GM18907 (cell line): Measurements from ENCODE around the gene ERCC8.
"Not testable (repeated sequence)": the region's sequence is repeated elsewhere in the genome, so short reads cannot be mapped to it uniquely, and the experiment has no call there.

Source experiments
- ATAC-seq: cut with Tn5 transposase; IDR thresholded peaks from one replicate; pipeline ENCODE4 v1.9.1; 2021; ENCODE audit warnings: mild to moderate bottlenecking, moderate library complexity; ENCODE audit not compliant: unreplicated experiment

ERCC8 gene, protein sequence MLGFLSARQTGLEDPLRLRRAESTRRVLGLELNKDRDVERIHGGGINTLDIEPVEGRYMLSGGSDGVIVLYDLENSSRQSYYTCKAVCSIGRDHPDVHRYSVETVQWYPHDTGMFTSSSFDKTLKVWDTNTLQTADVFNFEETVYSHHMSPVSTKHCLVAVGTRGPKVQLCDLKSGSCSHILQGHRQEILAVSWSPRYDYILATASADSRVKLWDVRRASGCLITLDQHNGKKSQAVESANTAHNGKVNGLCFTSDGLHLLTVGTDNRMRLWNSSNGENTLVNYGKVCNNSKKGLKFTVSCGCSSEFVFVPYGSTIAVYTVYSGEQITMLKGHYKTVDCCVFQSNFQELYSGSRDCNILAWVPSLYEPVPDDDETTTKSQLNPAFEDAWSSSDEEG

GRCh38 chr5:60944904-60945812, at the start of gene ERCC8, which contains the start of gene NDUFAF2:
TSS of gene ERCC8 (minus strand) at chr5:60945070. CDS start at chr5:60945008, 62 bp downstream.
TSS of gene NDUFAF2 (plus strand) at chr5:60945205. CDS start at chr5:60945256, 51 bp downstream.
- peak; percentile 100 for ATAC-seq

GRCh38 chr5:60993875-60994571, 49.2 kb upstream of the ERCC8 start:
- no peak for ATAC-seq

- no peak for ATAC-seq
Observed at GRCh38 chr5:60993425-60993824, 48.6 kb upstream of the ERCC8 start.

DNA sequence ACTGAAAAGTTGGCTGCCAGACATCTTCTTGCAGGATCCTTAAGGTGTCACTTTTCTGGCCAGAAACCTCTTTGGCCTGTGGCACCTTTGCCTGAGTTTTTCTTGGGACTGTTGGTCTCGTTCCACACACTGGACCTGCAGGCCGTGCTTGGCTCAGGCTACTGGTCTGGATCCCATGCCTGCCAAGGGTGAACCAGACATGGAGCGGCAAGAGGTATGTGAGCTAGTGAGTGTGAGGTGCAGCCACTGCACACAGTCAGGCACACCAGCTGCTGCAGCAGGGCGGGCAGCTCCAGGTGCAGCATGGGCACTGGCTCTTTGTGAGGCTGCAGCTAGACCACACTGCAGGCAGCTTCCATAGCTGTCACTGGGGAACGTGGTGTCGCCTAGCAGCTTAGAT, 48.0 kb upstream of the ERCC8 start:
- no peak for ATAC-seq

DNA sequence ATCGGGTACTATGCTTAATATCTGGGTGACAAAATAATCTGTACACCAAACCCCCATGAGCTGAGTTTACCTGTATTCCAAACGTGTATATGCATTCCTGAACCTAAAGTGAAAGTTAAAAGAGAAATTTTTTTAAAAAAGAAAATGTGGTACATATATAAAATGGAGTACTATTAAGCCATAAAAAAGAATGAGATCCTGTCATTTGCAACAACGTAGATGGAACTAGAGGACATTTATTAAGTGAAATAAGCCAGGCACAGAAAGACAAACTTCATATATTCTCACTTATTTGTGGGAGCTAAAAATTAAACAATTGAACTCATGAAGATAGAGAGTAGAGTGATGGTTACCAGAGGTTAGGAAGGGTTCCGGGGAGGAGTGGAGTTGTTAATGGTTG, 44.9 kb upstream of the ERCC8 start:
- no peak for ATAC-seq

DNA sequence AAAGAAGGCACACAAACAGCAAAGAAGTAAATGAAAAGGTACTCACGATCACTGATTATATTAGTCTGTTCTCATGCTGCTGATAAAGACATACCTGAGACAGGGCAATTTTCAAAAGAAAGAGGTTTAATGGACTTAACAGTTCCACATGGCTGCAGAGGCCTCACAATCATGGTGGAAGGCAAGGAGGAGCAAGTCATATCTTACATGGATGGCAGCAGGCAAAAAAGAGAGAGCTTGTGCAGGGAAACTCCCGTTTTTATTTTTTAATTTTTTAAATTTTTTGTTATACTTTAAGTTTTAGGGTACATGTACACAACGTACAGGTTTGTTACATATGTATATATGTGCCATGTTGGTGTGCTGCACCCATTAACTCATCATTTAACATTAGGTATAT, 37.3 kb upstream of the ERCC8 start:
- not testable (repeated sequence) for ATAC-seq

DNA sequence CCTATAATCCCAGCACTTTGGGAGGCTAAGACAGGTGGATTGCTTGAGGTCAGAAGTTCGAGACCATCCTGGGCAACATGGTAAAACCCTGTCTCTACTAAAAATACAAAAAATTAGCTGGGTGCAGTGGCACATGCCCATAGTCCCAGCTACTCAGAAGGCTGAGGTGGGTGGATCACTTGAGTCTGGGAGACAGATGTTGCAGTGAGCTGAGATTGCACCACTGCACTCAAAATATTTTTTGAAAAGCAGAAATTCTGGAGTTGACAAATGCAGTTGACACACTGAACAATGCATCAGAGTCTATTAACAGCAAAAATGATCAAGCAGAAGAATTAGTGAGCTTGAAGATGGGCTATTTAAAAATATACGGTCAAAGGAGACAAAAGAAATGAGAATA, 35.6 kb upstream of the ERCC8 start:
- no peak for ATAC-seq

DNA sequence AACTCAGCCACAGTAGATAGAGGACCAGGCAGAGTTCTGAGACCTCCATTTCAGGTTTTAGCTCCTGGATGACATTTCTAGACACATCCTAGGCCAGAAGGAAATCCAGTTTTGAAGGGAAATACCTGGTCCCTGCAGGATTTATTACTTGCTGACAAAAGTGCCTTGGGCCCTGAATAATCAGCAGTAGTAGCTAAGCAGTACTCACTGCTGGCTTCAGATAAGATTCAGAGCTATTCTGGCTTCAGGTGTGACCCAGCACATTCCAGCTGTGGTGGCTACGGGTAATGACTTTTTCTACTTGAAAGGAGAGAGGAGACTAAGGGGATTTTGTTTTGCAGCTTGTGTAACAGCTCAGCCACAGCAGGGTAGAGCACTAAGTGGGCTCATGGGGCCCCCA, 34.1 kb upstream of the ERCC8 start:
- no peak for ATAC-seq

DNA sequence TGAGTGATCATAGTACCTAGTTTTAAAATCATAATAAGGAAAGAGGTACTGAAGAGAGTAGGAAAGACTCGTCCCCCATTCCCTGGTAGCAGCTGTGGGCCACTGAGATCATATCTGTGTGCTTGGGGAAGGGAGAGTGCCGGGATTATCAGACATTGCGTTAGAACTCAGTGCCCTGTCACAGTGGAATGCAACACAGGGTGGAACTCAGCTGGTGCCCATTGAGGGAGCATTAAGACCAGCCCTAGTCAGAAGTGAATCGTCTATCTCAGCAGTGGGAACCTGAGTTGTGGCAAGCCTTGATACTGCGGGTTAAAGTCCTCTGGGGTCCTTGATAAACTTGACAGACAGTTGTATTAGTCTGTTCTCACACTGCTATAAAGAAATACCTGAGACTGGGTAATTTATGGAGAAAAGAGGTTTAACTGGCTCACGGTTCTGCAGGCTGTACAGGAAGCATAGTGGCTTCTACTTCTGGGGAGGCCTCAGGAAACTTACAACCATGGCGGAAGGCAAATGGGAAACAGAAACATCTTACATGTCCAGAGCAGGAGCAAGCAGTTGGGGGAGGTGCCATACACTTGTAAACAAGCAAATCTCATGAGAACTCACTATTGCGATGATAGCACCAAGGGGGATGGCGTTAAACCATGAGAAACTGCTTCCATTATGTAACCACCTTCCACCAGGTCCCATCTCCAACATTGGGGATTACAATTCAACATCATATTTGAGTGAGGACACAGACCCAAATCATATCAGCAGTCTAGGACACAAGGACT, 33.3 kb upstream of the ERCC8 start:
- ATAC-seq = no peak

DNA sequence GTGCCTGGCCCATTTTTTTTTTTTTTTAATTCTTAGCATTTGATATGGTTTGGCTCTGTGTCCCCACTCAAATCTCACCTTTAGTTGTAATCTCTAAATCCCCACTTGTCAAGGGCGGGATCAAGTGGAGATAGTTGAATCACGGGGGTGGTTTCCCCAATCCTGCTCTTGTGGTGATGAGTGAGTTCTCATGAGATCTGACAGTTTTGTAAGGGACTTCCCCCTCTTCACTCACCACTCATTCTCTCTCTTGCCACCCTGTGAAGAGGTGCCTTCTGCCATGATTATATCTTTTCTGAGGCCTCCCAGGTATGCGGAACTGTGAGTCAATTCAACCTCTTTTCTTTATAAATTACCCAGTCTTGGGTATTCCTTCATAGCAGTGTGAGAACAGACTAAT, 27.4 kb upstream of the ERCC8 start:
- ATAC-seq = no peak

DNA sequence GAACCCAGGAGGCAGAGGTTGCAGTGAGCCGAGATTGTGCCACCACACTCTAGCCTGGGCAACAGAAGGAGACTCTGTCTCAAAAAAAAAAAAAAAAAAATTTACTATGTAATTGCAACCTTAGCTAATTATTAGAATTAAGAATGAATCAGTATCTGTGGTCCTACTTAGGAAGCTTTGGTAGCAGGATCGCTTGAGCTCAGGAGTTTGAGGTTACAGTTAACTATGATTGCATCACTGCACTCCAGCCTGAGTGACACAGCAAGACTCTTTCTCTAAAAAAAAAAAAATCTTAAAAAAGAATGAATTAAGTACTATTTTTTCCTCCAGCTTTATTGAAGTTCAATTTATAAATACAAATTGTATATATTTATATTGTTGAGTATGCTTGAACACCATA, 16.8 kb upstream of the ERCC8 start:
- ATAC-seq = no peak

GRCh38 chr5:60960591-60960990, 15.7 kb upstream of the ERCC8 start:
- no peak for ATAC-seq

DNA sequence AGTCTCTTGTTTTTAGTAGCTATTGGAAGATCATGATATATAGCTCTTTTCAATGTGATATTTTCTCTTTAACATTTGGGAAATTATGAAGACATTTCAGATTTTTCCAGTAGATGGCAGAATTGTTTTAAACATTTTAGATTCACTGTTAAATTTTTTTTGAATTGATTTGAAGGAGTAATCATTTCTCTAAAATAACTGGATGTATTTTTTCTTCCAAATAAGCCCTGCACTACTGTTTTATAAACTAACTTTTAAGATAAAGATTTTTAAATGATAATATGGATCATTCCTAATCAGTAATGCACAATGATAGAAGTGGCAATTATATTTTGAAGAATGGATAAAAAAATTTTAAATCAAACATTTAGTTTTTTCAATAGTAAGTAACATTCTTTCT, 14.3 kb upstream of the ERCC8 start:
- no peak for ATAC-seq

DNA sequence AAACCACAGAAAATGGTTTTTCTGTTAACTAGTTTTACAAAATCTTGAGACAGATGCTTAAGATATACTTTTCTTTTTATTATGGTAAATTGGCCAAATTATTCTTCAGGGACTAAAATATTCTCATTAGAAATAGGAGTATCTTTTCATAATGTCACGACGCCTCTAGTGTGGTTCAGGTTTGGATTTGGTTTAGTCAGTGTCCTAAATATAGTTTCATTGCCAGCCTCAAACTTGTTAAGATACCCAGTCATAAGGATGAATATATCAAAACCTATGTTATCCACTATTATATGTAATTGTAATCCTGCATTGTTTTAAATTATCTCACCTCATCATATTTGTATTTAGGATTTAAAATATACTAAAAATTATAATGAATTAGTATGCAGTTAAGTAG, 13.8 kb upstream of the ERCC8 start:
- no peak for ATAC-seq

- ATAC-seq = no peak
Observed at GRCh38 chr5:60958088-60958487, 13.2 kb upstream of the ERCC8 start.

DNA sequence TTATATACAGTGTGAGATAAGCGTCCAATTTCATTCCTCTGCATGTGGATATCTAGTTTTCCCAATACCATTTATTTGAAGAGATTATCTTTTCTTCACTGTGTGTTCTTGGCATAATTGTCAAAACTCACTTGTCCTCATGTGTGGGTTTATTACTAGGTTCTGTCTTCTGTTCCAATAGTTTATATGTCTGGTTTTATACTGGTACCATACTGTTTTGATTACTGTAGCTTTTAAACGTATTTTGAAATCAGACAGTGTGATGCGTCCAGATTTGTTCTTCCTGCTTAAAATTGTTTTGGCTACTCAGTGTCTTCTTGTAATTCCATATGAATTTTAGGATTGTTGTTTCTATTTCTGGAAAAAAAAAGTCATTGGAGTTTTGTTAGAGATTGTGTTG, 10.4 kb upstream of the ERCC8 start:
- no peak for ATAC-seq

GRCh38 chr5:60948738-60949137, 3.9 kb upstream of the ERCC8 start:
- ATAC-seq = no peak

- ATAC-seq = peak; percentile 31
Observed at GRCh38 chr5:60945813-60946187, 930 bp upstream of the ERCC8 start.

DNA sequence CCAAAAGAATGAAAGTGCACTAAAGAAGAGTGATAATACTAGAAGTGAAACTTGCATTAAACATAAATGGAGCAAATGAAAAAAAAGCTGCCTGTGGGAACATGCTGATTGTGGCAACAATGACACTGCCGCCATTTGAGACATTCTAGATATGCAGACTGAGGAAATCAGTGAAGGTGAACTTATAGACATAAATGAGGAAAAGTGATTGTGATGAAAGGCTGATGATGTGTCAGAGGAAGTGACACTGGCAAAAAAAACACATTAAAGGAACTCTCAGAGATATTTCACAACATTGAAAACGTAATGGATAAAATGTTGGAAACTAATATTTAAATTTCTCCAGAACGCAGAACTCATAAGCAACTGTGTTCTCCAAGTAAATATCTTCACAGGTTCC, 1.2 kb downstream of the ERCC8 start:
- ATAC-seq = no peak

GRCh38 chr5:60929024-60929423, 15.8 kb downstream of the ERCC8 start:
- ATAC-seq = no peak

GRCh38 chr5:60927450-60927849, 17.4 kb downstream of the ERCC8 start:
- ATAC-seq = no peak
